Tibial nerve (tissue), 3 donors: ENCODE measurements around the gene ITK.

Experiments
- CTCF ChIP-seq, 5 experiments: fragments of 200-600 bp in 3 of 5; fragments of 450-650 bp in 2 of 5; sonication (generic) in 3 of 5; IDR thresholded peaks; one replicate each; pipeline ENCODE4 v1.5.1; 2016 to 2019; ENCODE audit warnings: antibody characterized with exemption in 5 of 5, mild to moderate bottlenecking in 3 of 5, moderate library complexity in 2 of 5
- POLR2A ChIP-seq, 2 donors: fragments of 450-650 bp; IDR thresholded peaks; one replicate each; pipeline ENCODE4 v1.6.1; 2017; ENCODE audit warnings: antibody characterized with exemption in 2 of 2, mild to moderate bottlenecking in 2 of 2, moderate library complexity in 2 of 2

- TF ChIP-seq CTCF (IDR thresholded peaks at IDR 0.05) (no peak), POLR2A (IDR thresholded peaks at IDR 0.05) (no peak)
Measured at GRCh38 chr5:157267025-157267424, 86.4 kb downstream of the ITK start.
